HG03442 (cell line): Measurements from ENCODE around the gene APBB1.
"Not testable (repeated sequence)": the region's sequence is repeated elsewhere in the genome, so short reads cannot be mapped to it uniquely, and the experiment has no call there.

Experiments
- ATAC-seq: cut with Tn5 transposase; IDR thresholded peaks from one replicate; pipeline ENCODE4 v1.9.1; 2021; ENCODE audit warnings: mild to moderate bottlenecking, moderate library complexity; ENCODE audit not compliant: unreplicated experiment

APBB1 gene

DNA sequence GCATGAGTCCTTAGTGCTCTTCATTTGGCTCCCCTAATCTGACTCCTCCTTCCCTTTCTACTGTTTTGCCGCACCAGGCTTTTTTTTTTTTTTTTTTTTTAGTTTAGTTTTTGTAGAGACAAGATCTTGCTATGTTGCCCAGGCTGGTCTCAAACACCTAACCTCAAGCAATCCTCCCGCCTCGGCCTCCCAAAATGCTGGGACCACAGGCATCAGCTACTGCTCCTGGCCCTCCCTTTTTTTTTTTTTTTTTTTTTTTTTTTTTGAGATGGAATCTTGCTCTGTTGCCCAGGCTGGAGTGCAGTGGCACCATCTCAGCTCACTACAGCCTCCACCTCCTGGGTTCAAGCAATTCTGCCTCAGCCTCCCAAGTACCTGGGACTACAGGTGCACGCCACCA is 26.6 kb downstream of the APBB1 start:
- ATAC-seq = not testable (repeated sequence)

DNA sequence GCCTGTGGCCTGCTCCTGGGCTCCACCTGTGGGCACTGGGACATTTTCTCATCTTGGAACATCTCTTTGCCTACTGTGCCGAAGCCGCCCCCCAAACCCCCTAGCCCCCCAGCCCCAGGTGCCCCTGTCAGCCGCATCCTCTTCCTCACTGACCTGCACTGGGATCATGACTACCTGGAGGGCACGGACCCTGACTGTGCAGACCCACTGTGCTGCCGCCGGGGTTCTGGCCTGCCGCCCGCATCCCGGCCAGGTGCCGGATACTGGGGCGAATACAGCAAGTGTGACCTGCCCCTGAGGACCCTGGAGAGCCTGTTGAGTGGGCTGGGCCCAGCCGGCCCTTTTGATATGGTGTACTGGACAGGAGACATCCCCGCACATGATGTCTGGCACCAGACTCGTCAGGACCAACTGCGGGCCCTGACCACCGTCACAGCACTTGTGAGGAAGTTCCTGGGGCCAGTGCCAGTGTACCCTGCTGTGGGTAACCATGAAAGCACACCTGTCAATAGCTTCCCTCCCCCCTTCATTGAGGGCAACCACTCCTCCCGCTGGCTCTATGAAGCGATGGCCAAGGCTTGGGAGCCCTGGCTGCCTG is 27.3 kb downstream of the APBB1 start:
- ATAC-seq = no peak

DNA sequence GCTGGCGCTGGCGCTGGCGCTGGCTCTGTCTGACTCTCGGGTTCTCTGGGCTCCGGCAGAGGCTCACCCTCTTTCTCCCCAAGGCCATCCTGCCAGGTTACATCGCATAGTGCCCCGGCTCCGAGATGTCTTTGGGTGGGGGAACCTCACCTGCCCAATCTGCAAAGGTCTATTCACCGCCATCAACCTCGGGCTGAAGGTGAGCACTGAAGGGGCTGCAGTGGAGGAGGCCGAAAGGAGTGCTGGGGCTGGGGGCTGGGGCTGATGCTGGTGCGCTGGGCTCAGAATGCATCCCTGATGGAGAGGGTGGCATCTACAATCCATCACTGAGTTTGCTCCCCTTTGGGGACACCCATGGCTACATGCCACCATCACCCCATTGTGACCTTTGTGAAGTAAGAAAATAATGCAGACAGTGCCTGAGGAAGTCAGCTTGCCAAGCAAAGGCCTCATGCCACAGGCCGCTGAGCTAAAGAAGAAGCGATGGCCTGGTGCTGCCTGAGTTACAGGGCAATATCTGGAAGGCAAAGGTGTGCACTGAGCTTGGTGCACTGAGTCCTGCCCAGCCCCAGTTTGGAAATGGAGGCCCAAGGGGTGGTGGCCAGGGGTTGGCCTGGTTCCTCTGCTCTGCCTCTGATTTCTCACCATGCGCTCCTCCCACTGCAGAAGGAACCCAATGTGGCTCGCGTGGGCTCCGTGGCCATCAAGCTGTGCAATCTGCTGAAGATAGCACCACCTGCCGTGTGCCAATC is 28.0 kb downstream of the APBB1 start:
- ATAC-seq = no peak

DNA sequence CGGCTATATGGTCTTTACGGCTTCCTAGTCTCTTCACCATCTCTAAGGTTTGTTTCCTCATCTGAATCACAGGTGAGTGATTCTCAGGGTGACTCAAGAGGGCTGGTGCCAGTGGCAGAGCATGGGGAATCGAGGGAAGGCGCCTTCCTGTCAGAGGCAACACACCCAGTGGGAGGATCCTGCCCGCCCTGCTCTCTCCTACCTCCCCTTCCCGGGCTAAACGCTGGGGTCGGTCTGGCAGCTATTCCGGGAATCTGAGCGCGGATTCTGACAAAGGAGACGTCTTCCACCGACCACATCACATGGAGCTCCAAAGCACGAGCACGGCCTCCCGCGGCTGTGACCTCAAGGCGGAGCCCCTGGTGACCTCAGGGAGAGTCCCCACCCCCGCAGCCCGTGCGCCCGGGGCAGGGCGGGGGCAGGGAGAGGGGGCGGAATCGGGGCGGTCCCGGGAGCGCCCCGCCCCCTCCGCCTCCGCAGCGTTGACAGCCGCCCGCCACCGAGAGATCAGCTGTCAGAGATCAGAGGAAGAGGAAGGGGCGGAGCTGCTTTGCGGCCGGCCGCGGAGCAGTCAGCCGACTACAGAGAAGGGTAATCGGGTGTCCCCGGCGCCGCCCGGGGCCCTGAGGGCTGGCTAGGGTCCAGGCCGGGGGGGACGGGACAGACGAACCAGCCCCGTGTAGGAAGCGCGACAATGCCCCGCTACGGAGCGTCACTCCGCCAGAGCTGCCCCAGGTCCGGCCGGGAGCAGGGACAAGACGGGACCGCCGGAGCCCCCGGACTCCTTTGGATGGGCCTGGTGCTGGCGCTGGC is 28.8 kb downstream of the APBB1 start, which contains the start of gene SMPD1:
TSS of gene SMPD1 (plus strand) at position 570 of the 813 bp plus-strand sequence. CDS start at position 695, 125 bp downstream.
- peak; percentile 95 for ATAC-seq

- no peak for ATAC-seq
These were observed 30.1 kb downstream of the APBB1 start for GRCh38 chr11:6388748-6389147.

DNA sequence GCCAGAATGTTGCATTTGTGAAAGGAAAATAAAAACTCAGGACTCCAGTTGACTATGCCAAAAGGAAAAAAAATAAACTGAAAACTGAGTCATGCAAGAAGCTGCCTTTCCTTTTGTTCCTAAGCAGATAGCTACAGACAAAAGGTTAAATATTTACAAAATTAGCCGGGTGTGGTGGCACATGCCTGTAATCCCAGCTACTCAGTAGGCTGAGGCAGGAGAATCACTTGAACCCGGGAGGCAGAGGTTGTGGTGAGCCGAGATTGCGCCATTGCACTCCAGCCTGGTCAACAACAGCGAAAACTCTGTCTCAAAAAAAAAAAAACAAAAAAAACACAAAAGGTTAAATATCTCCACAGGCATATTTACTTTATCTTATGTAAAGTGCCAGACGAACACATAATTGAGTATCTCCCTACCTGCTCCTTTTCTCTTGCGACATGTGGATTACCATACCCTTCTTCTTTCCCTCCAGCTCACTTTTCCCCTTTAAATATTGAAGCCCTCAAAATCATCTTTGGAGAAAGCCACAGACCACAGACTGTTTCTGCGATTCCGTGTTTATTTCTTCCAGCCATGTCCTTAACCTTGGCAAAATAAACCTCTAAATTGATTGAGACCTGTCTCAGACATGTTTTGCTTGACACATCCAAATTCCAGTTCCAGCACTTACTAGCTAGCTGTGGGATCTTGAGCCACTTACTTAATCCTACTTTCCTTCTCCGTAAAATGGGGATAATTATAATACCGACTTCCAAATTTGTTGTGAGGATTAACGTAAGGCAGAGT is 30.9 kb downstream of the APBB1 start:
- ATAC-seq = no peak

GRCh38 chr11:6385046-6385777 is 33.7 kb downstream of the APBB1 start:
- no peak for ATAC-seq

DNA sequence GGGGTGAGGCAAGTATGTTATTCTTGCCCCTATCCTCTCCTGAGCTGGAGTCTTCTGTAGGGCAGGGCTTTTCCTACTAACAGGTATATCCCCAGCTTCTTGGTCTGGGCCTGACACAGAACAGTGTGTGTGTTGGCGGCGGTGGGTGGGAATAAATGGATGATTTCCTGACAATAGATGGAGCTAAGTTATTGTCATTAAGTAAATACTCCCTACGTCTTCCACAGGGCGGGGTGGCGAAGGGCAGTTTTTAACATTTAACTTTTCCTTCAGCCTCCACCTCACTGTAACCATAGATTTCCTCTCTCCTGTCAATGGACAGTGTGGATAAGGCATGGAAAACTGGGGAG is 40.3 kb downstream of the APBB1 start:
- ATAC-seq = no peak

GRCh38 chr11:6377902-6378639 is 40.8 kb downstream of the APBB1 start:
- ATAC-seq = no peak

GRCh38 chr11:6371825-6372224 is 47.1 kb downstream of the APBB1 start:
- ATAC-seq = no peak

DNA sequence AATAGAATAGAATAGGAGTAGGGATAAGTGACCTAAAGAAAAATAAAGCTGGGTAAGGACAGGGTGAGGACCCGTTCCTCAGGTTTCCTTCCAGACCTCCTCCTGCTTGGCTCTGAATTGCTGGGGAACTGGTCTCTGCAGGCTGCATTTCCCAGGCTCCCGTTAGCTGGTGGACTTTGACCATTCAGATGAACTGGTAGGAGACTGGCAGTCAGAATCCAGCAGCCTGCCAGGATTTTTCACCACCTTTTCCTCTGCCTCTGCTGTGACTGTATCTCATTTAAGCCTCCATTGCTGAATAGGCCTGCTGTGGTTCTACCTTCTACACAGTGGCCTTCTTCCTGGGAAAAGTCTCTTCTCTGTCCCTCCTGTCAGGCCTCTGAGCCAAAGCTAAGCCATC is 53.2 kb downstream of the APBB1 start:
- ATAC-seq = no peak

- peak; percentile 97 for ATAC-seq
These were observed 55.8 kb downstream of the APBB1 start for GRCh38 chr11:6362873-6363678.

GRCh38 chr11:6362185-6362872 is 56.6 kb downstream of the APBB1 start:
- ATAC-seq = no peak

- no peak for ATAC-seq
These were observed 58.7 kb downstream of the APBB1 start for GRCh38 chr11:6360183-6360582.

DNA sequence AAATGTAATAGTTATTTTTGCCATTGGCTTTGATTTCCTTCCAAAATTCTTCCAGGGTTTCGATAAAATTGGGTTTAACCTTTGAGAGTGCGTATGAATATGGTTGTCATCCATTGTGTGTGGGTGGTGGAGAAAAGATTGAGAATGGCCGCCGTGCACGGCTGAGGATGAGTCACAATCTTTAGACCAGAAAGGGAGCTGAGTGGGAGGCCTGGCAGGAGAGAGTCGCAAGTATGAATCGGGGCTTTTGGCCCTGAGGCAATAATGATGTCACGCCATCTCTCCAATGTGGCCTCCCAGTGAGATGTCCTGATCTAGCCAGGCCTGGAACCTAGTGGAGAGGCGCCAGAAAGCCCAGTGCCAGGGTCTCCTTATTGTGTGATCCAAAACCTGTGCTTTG is 61.7 kb downstream of the APBB1 start:
- ATAC-seq = peak; percentile 64

GRCh38 chr11:6356503-6357055 is 62.3 kb downstream of the APBB1 start:
- ATAC-seq = no peak

DNA sequence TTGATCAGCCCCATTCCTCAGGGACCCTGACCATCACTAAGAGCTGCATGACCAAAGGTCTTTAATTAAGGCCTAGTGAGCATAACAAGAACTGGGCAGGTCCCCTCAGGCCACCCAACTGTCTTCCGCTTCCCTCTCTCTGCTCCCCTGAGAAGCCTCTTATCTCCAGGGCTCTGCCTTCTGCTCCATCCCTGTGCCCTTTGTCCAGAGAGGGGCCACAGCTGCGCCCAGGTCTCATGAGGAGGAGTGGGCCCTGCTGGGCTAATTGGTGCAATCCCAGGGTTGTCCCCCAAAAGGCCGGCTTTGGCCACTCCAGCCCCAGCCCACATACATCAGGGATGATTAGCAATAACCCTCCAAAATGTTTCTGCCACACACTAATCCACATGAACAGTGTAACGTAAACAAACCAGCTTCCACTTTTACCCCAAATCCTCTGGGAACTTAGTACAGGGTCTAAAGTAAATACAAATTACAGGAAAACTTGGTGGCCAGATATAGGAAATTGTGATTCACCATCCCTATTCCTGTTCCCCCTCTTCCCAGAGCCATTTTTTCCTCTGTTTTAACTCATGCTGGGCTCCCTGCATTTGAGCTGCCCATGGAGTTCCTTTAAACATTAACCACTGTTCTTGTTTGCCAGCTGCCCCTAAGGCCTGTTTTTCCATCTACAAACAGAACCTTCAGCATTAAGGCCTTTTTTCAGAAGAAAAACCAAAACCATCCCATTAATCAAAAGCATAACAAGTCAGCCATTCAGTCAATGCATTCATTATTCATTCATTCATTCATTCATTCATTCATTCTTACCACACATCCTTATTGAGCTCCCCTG is 64.0 kb downstream of the APBB1 start:
- ATAC-seq = no peak
